Measurements from ENCODE around the gene RNASE1. TPM values are rescaled to one million over a fixed set of nuclear protein-coding genes. Genes with fewer than 3 reads are reported as not detected.
"Not testable (repeated sequence)": the region's sequence is repeated elsewhere in the genome, so short reads cannot be mapped to it uniquely, and the experiment has no call there.

The RNASE1 gene
- total and polyA plus RNA-seq, 2 donors (not counting 3 experiments of a cell fraction or from before 2014, with no cell fraction given): 182 to 909 TPM

GRCh38 chr14:20823859-20824258, 21.2 kb upstream of the RNASE1 start:
- Histone ChIP-seq H3K36me3 (ENCODE audit: control insufficient read depth in 2 of 2, extremely low read depth in 1 of 2, insufficient read depth in 2 of 2, low read length in 2 of 2) (no peaks in the 10 kb centered on the region), H3K4me2 (ENCODE audit: insufficient read depth, low read length) (no peak overlapping the region), H3K4me3 (replicated peaks in 1 of 3; ENCODE audit: insufficient read depth in 1 of 3, low read depth in 1 of 3, low read length in 3 of 3) (no peak overlapping the region), H3K27ac (ENCODE audit: insufficient read depth, low read depth, low read length) (no peak overlapping the region), H3K9me3 (replicated peaks; ENCODE audit: control insufficient read depth, insufficient read depth, low read length) (no peaks in the 10 kb centered on the region), H3K9ac (replicated peaks; ENCODE audit: extremely low read depth, insufficient read depth, low read length) (no peak overlapping the region), H4K20me1 (replicated peaks; ENCODE audit: control insufficient read depth, extremely low read depth, insufficient read depth, low read length) (no peaks in the 10 kb centered on the region), H3K79me2 (ENCODE audit: control insufficient read depth, insufficient read depth, low read length) (no peaks in the 10 kb centered on the region), H3K4me1 (ENCODE audit: control insufficient read depth, extremely low read depth, insufficient read depth, low read length) (peaks cover 11% of the 10 kb centered on the region), H3K9me1 (replicated peaks; ENCODE audit: control insufficient read depth, extremely low read depth, insufficient read depth, low read length) (no peaks in the 10 kb centered on the region), H2AFZ (ENCODE audit: low read depth, low read length) (no peak overlapping the region), H3K27me3 (ENCODE audit: control insufficient read depth in 2 of 2, insufficient read depth in 2 of 2, low read length in 2 of 2) (peaks cover 4 to 5% of the 10 kb centered on the region in 2 experiments)
- FAIRE-seq: no peak
- no peak for TF ChIP-seq FOS (IDR thresholded peaks at IDR 0.05; ENCODE audit: borderline replicate concordance, insufficient read depth, low read length)
- TF ChIP-seq EZH2 (IDR thresholded peaks at IDR 0.05; ENCODE audit: borderline replicate concordance, low read depth, low read length, severe bottlenecking): no peak
- no peak for TF ChIP-seq MYC (IDR thresholded peaks at IDR 0.05; ENCODE audit: low read depth, low read length)
- no peak for TF ChIP-seq CTCF (IDR thresholded peaks at IDR 0.05; ENCODE audit: extremely low read depth in 1 of 2, insufficient read depth in 1 of 2, low read depth in 1 of 2, low read length in 2 of 2)
- TF ChIP-seq JUN (IDR thresholded peaks at IDR 0.05; ENCODE audit: borderline replicate concordance, insufficient read depth, insufficient read length, low read depth): no peak
- no peak for TF ChIP-seq POLR2AphosphoS5 (IDR thresholded peaks at IDR 0.05; ENCODE audit: insufficient read depth, low read depth, low read length)
- TF ChIP-seq GATA2 (IDR thresholded peaks at IDR 0.05; ENCODE audit: insufficient read depth, insufficient read length, low read depth, low read length): no peak
- TF ChIP-seq POLR2A (IDR thresholded peaks at IDR 0.05; ENCODE audit: low read depth, low read length): no peak
- TF ChIP-seq MAX (IDR thresholded peaks at IDR 0.05; ENCODE audit: insufficient read depth, insufficient read length): no peak
- dilution Hi-C loops (cut with MboI; ENCODE audit: extremely low pct_ligation_motif_present, low sequenced_read_pairs) (no loop called here), intact Hi-C loops (cut with micrococcal nuclease) (no loop called here)
- ChIA-PET POLR2A (no interaction called here), CTCF (interaction anchor here (0.9 to 1.7 kb wide), 4 partner anchors 21 to 133 kb away, joined by 3 to 4 read pairs (median 4); partner anchors contain the start of gene RNASE1)
- no TSS peak for BruUV-seq (replicated peaks)
- DNase-seq (ENCODE audit: low read depth, low spot score): no peak

- peaks cover 10% of the 10 kb centered on the region for H3K4me1 ChIP-seq (ENCODE audit: control insufficient read depth, extremely low read depth, insufficient read depth, low read length)
- FAIRE-seq; H3K9me1 ChIP-seq (replicated peaks; ENCODE audit: control insufficient read depth, extremely low read depth, insufficient read depth, low read length); POLR2A ChIA-PET; H3K79me2 ChIP-seq (ENCODE audit: control insufficient read depth, insufficient read depth, low read length); BruUV-seq (replicated peaks); H2AFZ ChIP-seq (ENCODE audit: low read depth, low read length); H3K4me3 ChIP-seq (replicated peaks in 1 of 3; ENCODE audit: insufficient read depth in 1 of 3, low read depth in 1 of 3, low read length in 3 of 3); H3K36me3 ChIP-seq (ENCODE audit: control insufficient read depth in 2 of 2, extremely low read depth in 1 of 2, insufficient read depth in 2 of 2, low read length in 2 of 2); H4K20me1 ChIP-seq (replicated peaks; ENCODE audit: control insufficient read depth, extremely low read depth, insufficient read depth, low read length); H3K27me3 ChIP-seq (ENCODE audit: control insufficient read depth in 2 of 2, insufficient read depth in 2 of 2, low read length in 2 of 2); DNase-seq (ENCODE audit: low read depth, low spot score); H3K9me3 ChIP-seq (replicated peaks; ENCODE audit: control insufficient read depth, insufficient read depth, low read length); dilution Hi-C loops (cut with MboI; ENCODE audit: extremely low pct_ligation_motif_present, low sequenced_read_pairs); H3K9ac ChIP-seq (replicated peaks; ENCODE audit: extremely low read depth, insufficient read depth, low read length); intact Hi-C loops (cut with micrococcal nuclease); H3K4me2 ChIP-seq (ENCODE audit: insufficient read depth, low read length); H3K27ac ChIP-seq (ENCODE audit: insufficient read depth, low read depth, low read length): not testable (repeated sequence)
- CTCF ChIA-PET: interaction anchor here (1.3 to 1.6 kb wide), 2 partner anchors 32 to 64 kb away, joined by 3 to 4 read pairs; no protein-coding TSS in a partner anchor
Observed at GRCh38 chr14:20821521-20822108, 19.0 kb upstream of the RNASE1 start.
